HG03095 (cell line): ENCODE data around the gene ST8SIA6.

ENCODE experiments used
- ATAC-seq: cut with Tn5 transposase; IDR thresholded peaks from one replicate; pipeline ENCODE4 v1.9.1; 2021; ENCODE audit warnings: moderate library complexity; ENCODE audit not compliant: unreplicated experiment

The ST8SIA6 gene

GRCh38 chr10:17276756-17277424 is 177.5 kb downstream of the ST8SIA6 start:
- no peak for ATAC-seq

DNA sequence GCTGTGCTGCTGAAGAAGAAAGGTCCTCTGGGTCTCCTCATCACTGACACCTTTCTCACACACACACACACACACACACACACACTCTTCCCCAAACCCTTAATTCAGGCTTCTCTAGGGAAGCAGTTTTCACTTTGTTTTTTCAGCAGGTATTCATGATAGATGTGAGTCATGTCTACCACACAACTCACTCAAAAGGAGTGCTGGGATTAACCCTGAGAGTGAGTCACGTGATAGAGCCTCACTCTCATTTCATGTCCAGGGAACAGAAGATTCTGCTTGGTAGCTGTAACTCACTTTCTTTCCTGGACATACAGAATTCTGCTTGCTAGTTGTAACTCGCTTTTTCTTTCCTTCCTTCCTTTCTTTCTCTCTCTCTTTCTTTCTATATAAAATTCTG is 181.0 kb downstream of the ST8SIA6 start:
- ATAC-seq = no peak

GRCh38 chr10:17272648-17273047 is 181.7 kb downstream of the ST8SIA6 start:
- ATAC-seq = no peak
